HG03521 (cell line): Measurements from ENCODE around the gene PRPF6.
A peak's percentile ranks its signal among the peaks of the same experiment; 100 is the strongest.

Source experiments
- ATAC-seq: cut with Tn5 transposase; IDR thresholded peaks from one replicate; pipeline ENCODE4 v1.9.1; 2021; ENCODE audit warnings: mild to moderate bottlenecking, moderate library complexity; ENCODE audit not compliant: unreplicated experiment

Gene PRPF6

GRCh38 chr20:64074963-64075362, 94.0 kb downstream of the PRPF6 start:
- ATAC-seq, result no peak

- ATAC-seq, result no peak
Observed at GRCh38 chr20:64075556-64075955, 94.6 kb downstream of the PRPF6 start.

GRCh38 chr20:64076061-64076997, 95.4 kb downstream of the PRPF6 start:
- no peak for ATAC-seq

- ATAC-seq, result no peak
Observed at GRCh38 chr20:64077094-64077493, 96.2 kb downstream of the PRPF6 start.

GRCh38 chr20:64077541-64077875, 96.6 kb downstream of the PRPF6 start:
- ATAC-seq, result no peak

GRCh38 chr20:64077876-64078551, 97.1 kb downstream of the PRPF6 start:
- no peak for ATAC-seq

- ATAC-seq, result no peak
Observed at GRCh38 chr20:64078934-64079272, 98.0 kb downstream of the PRPF6 start.

- peak; percentile 51 for ATAC-seq
Observed at GRCh38 chr20:64079273-64080012, 98.5 kb downstream of the PRPF6 start, which contains the start of gene RGS19. TSS of gene RGS19 (minus strand) at chr20:64079518. CDS start at chr20:64076886, 2,632 bp downstream.

GRCh38 chr20:64080013-64080812, 99.3 kb downstream of the PRPF6 start, which contains the start of gene OPRL1:
TSS of gene OPRL1 (plus strand) at chr20:64080082. CDS start at chr20:64092721, 12,639 bp downstream.
- no peak for ATAC-seq

GRCh38 chr20:64080813-64081623, 100.1 kb downstream of the PRPF6 start:
- ATAC-seq, result no peak

GRCh38 chr20:64081624-64081964, 100.7 kb downstream of the PRPF6 start:
- no peak for ATAC-seq

GRCh38 chr20:64082126-64082731, 101.3 kb downstream of the PRPF6 start:
- no peak for ATAC-seq
